HG03175 (cell line): ENCODE measurements around the gene ARHGAP42.
"Not testable (repeated sequence)": the region's sequence is repeated elsewhere in the genome, so short reads cannot be mapped to it uniquely, and the experiment has no call there.

ENCODE experiments used
- ATAC-seq: cut with Tn5 transposase; IDR thresholded peaks from one replicate; pipeline ENCODE4 v1.9.1; 2021; ENCODE audit warnings: mild to moderate bottlenecking, moderate library complexity; ENCODE audit not compliant: unreplicated experiment

ARHGAP42 gene

GRCh38 chr11:100716838-100717237 lies 29.8 kb downstream of the ARHGAP42 start:
- ATAC-seq, result no peak

DNA sequence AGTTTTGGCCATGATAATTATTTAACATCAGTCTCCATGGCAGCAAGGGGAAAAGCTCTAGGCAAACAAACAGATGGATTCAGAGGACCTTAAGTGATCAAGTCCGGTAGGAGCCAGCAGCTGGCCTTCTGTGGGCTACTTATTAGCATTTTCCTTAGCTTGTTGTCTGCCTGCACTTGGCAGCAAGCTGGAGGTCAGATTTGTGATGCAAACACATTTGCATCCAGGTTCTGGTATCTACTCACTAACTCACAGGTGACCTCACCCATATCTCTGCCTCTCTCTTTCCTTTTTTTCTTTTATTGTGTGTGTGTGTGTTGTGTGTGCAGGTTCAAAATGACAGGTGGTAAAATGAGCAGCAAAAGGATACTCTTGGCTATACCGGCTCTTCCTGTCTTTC lies 32.3 kb downstream of the ARHGAP42 start:
- ATAC-seq, result no peak

DNA sequence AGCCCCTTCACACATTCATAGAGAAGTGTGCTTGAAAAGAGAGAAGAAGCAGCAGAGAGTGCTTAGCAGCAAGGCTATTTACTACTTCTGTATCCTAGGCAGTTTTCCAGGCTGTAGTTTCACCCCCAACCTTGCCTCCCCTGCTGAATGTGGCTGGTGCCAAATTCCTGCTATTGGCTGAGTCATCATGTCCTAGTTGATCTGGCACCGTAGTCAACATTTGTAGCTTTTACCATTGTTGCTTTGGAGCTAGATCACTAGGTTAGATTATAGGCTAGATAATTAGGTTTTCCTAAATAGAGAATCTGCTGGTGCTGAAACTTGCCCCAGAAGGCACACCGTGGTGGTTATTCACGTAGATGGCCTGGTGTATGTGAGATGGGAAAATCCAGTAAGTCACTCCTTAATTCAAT lies 32.7 kb downstream of the ARHGAP42 start:
- no peak for ATAC-seq

GRCh38 chr11:100726680-100727079 lies 39.6 kb downstream of the ARHGAP42 start:
- ATAC-seq, result no peak

- ATAC-seq, result no peak
Measured at GRCh38 chr11:100727410-100727809, 40.3 kb downstream of the ARHGAP42 start.

- no peak for ATAC-seq
Measured at GRCh38 chr11:100730266-100730665, 43.2 kb downstream of the ARHGAP42 start.

DNA sequence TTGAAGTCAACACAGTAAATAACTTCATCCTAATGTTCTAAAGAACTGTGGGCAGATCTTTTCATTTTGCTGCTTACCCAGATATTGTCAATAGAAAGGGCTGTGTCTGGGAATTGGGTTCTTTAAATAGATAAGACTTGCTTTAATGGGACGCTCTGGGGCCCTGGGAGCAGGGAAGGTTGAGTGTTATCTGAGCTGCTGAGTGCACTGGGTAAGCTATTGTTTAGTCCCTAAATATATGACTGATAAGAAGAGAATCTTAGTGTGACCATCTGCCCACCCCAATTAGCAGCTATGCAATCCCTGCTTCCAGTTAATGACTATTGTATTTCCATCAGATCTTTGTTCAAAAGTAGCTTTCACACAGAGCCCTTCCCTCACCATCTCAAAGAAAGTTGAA lies 44.4 kb downstream of the ARHGAP42 start:
- no peak for ATAC-seq

GRCh38 chr11:100732949-100733348 lies 45.9 kb downstream of the ARHGAP42 start:
- no peak for ATAC-seq

GRCh38 chr11:100734743-100735527 lies 47.8 kb downstream of the ARHGAP42 start:
- peak; percentile 67 for ATAC-seq

DNA sequence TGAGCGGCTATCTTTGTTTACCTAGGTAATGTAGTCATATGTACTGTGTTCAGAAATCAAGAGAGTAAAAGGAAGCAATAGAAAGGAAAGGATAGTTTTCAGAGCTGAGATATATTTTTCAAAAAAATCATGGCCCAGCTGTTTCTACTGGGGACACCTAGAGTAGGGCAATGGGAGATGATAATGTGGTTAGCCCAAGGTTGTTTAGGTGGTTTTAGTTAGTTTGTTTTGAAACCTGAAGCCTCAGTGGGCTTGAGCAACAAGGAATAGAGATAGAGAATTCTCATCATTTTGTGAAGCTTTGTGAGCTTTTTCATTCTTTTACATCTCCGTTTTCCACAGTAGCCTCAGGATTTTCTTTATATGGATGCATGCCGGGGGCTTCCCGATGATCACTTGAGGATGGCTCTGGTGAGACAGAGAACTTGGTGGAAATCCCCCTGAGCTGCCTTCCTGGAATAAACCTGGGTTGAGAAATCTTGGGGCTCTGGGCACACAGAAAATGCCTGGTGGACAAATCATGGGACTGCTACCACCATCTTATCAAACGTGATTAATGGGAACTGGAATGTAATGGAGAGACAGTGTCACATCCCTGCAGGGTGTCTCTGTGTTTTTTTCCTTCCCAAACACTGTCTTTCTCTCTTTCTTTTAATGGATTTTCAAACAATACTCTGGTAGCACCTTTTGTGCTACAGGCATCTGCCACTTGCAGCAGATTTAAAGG lies 49.0 kb downstream of the ARHGAP42 start:
- no peak for ATAC-seq

DNA sequence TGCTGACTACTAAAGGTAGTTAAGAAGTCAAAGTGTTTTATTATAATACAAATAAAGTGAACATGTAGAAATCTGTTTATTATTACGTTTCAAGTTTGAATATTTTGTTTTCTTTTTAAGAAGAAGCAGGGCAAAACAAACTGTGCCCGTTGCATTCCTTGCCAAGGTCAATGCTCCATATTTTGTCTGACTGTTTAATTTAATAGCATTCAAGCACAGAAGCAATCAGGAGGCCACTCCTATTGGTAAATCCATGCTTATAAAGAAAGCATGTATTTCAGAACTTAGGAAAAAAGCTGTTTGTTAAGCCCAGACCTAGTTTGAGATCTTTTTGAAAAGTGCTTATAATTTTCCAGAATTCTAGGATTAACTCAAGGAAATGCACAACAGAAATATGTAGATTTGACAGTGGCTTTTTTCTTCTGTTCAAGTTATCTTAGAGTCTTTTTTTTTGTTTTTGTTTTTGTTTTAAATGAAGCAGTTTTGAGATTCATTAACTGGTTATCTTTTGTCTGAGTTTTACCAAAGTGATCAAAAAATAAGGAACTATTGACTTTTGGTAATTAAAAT lies 51.7 kb downstream of the ARHGAP42 start:
- no peak for ATAC-seq

- ATAC-seq, result no peak
Measured at GRCh38 chr11:100739666-100740065, 52.6 kb downstream of the ARHGAP42 start.

DNA sequence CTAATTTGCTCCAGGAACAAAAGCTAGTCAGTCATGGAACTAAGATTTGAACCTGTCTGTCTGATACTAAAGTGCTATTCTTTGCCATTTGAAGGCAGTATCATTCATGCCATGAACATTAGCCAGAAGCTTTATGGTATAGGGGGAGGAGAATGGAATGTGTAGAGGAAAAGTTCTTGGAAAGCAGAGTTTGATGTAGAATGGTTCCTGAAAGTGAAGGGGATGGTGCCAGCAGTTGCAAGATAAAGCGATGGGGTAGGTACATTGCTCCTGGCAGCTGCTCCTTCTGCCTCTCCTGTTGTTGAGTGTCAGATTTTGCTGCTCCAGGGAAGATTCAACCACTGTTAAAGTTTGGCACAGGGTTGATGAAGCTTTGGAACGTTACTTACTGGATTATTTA lies 53.4 kb downstream of the ARHGAP42 start:
- ATAC-seq, result no peak

GRCh38 chr11:100741866-100742625 lies 55.0 kb downstream of the ARHGAP42 start:
- peak; percentile 18 for ATAC-seq

GRCh38 chr11:100746448-100746847 lies 59.4 kb downstream of the ARHGAP42 start:
- ATAC-seq, result no peak

DNA sequence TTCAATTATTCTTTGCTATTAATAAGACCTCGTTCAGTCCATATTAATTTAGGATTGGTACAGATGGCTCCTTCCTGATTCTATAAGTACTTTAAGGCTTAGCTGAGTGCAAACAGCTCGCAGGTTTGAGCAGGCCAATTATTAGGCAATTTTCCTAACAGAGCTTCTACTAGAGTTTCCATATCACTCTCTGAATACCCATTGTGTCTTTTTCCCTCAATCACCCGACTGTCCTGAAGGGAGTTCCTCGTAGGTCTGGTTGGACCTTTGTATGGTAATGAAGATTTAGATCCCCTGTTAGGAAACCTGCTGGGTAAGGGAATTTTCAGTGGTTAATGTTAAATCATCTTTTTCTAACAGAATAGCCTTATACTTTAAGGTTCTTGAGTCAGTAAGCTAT lies 61.1 kb downstream of the ARHGAP42 start:
- ATAC-seq, result no peak

- not testable (repeated sequence) for ATAC-seq
Measured at GRCh38 chr11:100749887-100750565, 62.9 kb downstream of the ARHGAP42 start.

- not testable (repeated sequence) for ATAC-seq
Measured at GRCh38 chr11:100750566-100750891, 63.4 kb downstream of the ARHGAP42 start.

GRCh38 chr11:100752371-100753171 lies 65.5 kb downstream of the ARHGAP42 start:
- ATAC-seq, result no peak

DNA sequence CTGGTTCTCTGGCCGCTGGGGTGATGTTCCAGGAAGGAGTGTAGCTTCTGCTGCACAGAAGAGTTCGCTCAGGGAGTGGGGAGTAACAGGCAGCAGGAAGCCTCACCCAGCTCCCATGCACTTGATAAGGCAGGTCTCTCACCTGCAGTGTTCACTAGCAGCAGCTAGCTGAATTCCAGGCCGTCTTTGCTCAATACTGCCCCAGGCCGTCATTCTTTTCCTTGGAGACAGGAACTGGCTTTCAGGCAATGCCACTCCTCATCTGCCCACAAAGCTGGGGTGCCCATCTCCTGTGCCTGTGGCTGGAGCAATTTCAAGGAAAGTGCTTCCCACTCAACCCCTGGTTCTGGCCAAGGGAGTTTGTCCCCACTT lies 66.1 kb downstream of the ARHGAP42 start:
- no peak for ATAC-seq
